GM21737 (cell line): ENCODE results near the gene GDPD4.

Experiments used
- ATAC-seq: cut with Tn5 transposase; IDR thresholded peaks from one replicate; pipeline ENCODE4 v1.9.1; 2021; ENCODE audit warnings: mild to moderate bottlenecking, moderate library complexity; ENCODE audit not compliant: unreplicated experiment

Gene GDPD4

GRCh38 chr11:77206264-77207018 lies 95.0 kb downstream of the GDPD4 start:
- ATAC-seq: no peak

GRCh38 chr11:77205467-77206263 lies 95.8 kb downstream of the GDPD4 start:
- no peak for ATAC-seq

- no peak for ATAC-seq
Measured at GRCh38 chr11:77204754-77205466, 96.6 kb downstream of the GDPD4 start.

GRCh38 chr11:77203901-77204753 lies 97.4 kb downstream of the GDPD4 start:
- no peak for ATAC-seq

- ATAC-seq: no peak
Measured at GRCh38 chr11:77202941-77203900, 98.3 kb downstream of the GDPD4 start.

GRCh38 chr11:77201991-77202841 lies 99.3 kb downstream of the GDPD4 start:
- ATAC-seq: no peak

GRCh38 chr11:77201370-77201769 lies 100.1 kb downstream of the GDPD4 start:
- no peak for ATAC-seq

GRCh38 chr11:77200351-77201268 lies 100.9 kb downstream of the GDPD4 start:
- ATAC-seq: no peak

- no peak for ATAC-seq
Measured at GRCh38 chr11:77199137-77199745, 102.2 kb downstream of the GDPD4 start.

GRCh38 chr11:77198440-77198849 lies 103.0 kb downstream of the GDPD4 start:
- no peak for ATAC-seq

- ATAC-seq: no peak
Measured at GRCh38 chr11:77197626-77198320, 103.7 kb downstream of the GDPD4 start.

GRCh38 chr11:77196961-77197360 lies 104.5 kb downstream of the GDPD4 start:
- ATAC-seq: no peak

- no peak for ATAC-seq
Measured at GRCh38 chr11:77195071-77195755, 106.3 kb downstream of the GDPD4 start.

- no peak for ATAC-seq
Measured at GRCh38 chr11:77193911-77194830, 107.3 kb downstream of the GDPD4 start.

GRCh38 chr11:77193167-77193566 lies 108.3 kb downstream of the GDPD4 start:
- no peak for ATAC-seq
